MCF 10A (cell line): Measurements from ENCODE around the gene SSNA1. TPM values are rescaled to one million over a fixed set of nuclear protein-coding genes. Genes with fewer than 3 reads are reported as not detected.

Source experiments
- BruUV-seq: library from RNA; stranded (reverse); fragments of 400-500 nt; replicated peaks from 2 replicates; lab custom pipeline; 2021; lab: Mats Ljungman, UMichigan
- CTCF ChIA-PET: fragments of 300-600 bp; sonication (Branson Sonifier 250); formaldehyde crosslinking; extraction: SDS; loops from one replicate; lab custom pipeline; 2021; ENCODE audit warnings: antibody characterized with exemption, inconsistent platforms; lab: Yijun Ruan, JAX
- POLR2A ChIA-PET: fragments of 300-600, 350-650 bp; sonication (Branson Sonifier 250); formaldehyde crosslinking; extraction: SDS; loops from one replicate; lab custom pipeline; 2020; ENCODE audit warnings: antibody characterized with exemption, inconsistent platforms; lab: Yijun Ruan, JAX
- DNase-seq: peaks from one replicate; pipeline ENCODE4 v3.0.0-alpha.2; 2018; ENCODE audit not compliant: unreplicated experiment
- H3K27ac Mint-ChIP-seq: one replicate; pipeline ENCODE4 v1.8.0; 2022; ENCODE audit warnings: mild to moderate bottlenecking, low read depth, mixed read lengths; ENCODE audit not compliant: unreplicated experiment
- H3K27me3 Mint-ChIP-seq: one replicate; pipeline ENCODE4 v1.8.0; 2022; ENCODE audit warnings: mixed read lengths; ENCODE audit not compliant: insufficient read depth, unreplicated experiment
- H3K36me3 Mint-ChIP-seq: one replicate; pipeline ENCODE4 v1.8.0; 2022; ENCODE audit warnings: mild to moderate bottlenecking, moderate library complexity, mixed read lengths; ENCODE audit not compliant: insufficient read depth, unreplicated experiment
- H3K4me1 Mint-ChIP-seq: one replicate; pipeline ENCODE4 v1.8.0; 2022; ENCODE audit warnings: mixed read lengths; ENCODE audit not compliant: insufficient read depth, unreplicated experiment
- H3K4me3 Mint-ChIP-seq: one replicate; pipeline ENCODE4 v1.8.0; 2022; ENCODE audit warnings: mild to moderate bottlenecking, moderate library complexity, mixed read lengths; ENCODE audit not compliant: unreplicated experiment
- H3K9me3 Mint-ChIP-seq: one replicate; pipeline ENCODE4 v1.8.0; 2022; ENCODE audit warnings: mixed read lengths; ENCODE audit not compliant: unreplicated experiment
- intact Hi-C: fragments of 100-400 bp; cut with micrococcal nuclease; formaldehyde crosslinking; loops from 2 replicates; pipeline ENCODE4 v1.14.1; 2022
- total RNA-seq: library from RNA; stranded (reverse); gene quantifications from 2 replicates; pipeline ENCODE4 v1.2.3, GENCODE V29; 2022
- TF ChIP-seq, protein P1 (sequence below): fragments of 200-600 bp; IDR thresholded peaks from one replicate; pipeline ENCODE4 v1.8.0; 2022; ENCODE audit warnings: antibody characterized with exemption, mild to moderate bottlenecking; ENCODE audit not compliant: unreplicated experiment

The SSNA1 gene
- total RNA-seq, 1 experiment from 2014 or later: 81.4 TPM

DNA sequence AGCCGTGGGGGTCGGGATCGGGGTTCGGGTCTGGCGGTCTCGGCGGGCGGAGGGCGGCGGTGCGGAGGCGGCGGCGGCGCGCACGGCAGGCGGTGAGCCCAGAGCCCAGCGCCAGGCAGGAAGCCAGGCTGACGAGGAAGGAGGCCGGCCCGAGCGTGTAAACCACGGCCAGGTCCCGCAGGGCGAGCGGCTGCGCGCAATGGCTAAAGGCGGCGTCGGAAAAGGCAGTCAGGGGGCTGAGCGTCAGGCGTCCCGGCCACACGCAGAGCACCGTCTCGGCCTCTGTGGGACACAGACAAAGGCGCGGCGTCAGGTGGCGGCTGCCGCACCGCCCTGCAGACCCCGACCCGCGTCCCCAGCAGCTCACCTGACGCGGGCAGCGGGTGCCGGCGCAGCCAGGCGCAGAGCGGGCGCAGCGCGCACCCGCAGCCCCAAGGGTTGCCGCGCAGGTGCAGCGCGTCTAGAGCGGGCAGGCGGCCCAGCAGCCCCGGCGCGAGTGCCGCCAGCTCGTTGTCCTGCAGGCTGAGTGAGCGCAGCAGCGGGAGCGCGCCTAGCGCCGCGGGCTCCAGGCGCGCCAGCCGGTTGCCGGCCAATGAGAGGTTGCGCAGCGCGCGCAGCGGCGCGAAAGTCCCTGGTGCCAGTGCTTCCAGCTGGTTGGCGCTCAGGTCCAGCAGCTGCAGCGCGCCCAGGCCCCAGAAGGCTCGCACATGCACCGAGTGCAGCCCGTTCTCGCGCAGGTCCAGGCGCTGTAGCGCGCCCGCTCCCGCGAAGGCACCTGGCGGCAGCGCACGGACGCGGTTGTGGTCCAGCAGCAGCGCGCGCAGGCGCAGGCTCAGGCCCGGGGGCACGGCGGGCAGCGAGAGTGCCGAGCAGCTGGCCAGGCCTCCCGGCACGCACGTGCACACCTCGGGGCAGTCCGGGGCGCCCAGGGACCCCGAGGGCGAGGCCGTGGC lies 19.3 kb upstream of the SSNA1 start:
- H3K27me3 Mint-ChIP-seq: peaks cover 13% of the 10 kb centered on the region
- BruUV-seq: no TSS peak
- ChIA-PET POLR2A (interaction anchor here (0.6 to 2.0 kb wide), 4 partner anchors 20 to 173 kb away, joined by 3 to 9 read pairs (median 5); partner anchors contain the start of gene SSNA1), CTCF (no interaction called here)
- TF ChIP-seq, protein P1, sequence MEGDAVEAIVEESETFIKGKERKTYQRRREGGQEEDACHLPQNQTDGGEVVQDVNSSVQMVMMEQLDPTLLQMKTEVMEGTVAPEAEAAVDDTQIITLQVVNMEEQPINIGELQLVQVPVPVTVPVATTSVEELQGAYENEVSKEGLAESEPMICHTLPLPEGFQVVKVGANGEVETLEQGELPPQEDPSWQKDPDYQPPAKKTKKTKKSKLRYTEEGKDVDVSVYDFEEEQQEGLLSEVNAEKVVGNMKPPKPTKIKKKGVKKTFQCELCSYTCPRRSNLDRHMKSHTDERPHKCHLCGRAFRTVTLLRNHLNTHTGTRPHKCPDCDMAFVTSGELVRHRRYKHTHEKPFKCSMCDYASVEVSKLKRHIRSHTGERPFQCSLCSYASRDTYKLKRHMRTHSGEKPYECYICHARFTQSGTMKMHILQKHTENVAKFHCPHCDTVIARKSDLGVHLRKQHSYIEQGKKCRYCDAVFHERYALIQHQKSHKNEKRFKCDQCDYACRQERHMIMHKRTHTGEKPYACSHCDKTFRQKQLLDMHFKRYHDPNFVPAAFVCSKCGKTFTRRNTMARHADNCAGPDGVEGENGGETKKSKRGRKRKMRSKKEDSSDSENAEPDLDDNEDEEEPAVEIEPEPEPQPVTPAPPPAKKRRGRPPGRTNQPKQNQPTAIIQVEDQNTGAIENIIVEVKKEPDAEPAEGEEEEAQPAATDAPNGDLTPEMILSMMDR: no peak
- peak overlapping the region; percentile 53 for H3K4me3 Mint-ChIP-seq
- H3K27ac Mint-ChIP-seq: no peak overlapping the region
- peak; percentile 44 for DNase-seq
- intact Hi-C loops: no loop called here
- H3K9me3 Mint-ChIP-seq: no peaks in the 10 kb centered on the region
- no peaks in the 10 kb centered on the region for H3K36me3 Mint-ChIP-seq
- H3K4me1 Mint-ChIP-seq: no peaks in the 10 kb centered on the region

DNA sequence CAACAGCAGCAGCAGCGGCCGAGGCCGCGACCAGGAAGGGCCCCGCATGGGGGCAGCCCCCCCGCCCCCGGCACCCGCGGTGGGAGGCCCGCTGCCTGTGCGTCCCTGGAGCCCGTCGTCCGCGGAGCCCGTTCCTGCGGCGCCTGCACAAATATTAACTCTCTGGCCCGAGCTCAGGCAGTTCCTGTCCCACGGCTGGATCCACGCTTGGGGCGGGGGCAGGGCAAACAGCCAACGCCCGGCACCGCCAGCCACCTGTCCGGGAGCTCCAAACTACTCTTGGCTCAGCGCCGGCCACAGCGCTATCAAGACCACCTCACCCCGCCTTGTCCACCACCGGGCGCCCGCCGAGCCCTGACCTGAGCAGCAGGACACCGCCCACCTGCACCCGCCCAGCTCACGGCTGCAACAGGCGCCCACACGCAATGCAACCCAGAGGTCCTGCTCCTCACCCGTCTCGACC lies 18.5 kb upstream of the SSNA1 start, which contains the start of gene LRRC26:
Gene LRRC26, minus strand, starts transcription at position 156 of the 463 bp plus-strand sequence. Its CDS starts 108 bp downstream, at position 48.
- BruUV-seq: no TSS peak
- H3K27me3 Mint-ChIP-seq: peaks cover 13% of the 10 kb centered on the region
- H3K36me3 Mint-ChIP-seq: no peaks in the 10 kb centered on the region
- ChIA-PET POLR2A (interaction anchor here (0.6 to 2.0 kb wide), 3 partner anchors 19 to 174 kb away, joined by 3 to 9 read pairs (median 7); partner anchors contain the start of gene SSNA1), CTCF (no interaction called here)
- TF ChIP-seq, protein P1: no peak
- DNase-seq: no peak
- peak within 1 kb of the TSS; percentile 53 for H3K4me3 Mint-ChIP-seq
- intact Hi-C loops: loop anchor here (10.0 kb wide), 1 partner anchor 55 kb away; the partner anchor contains the start of genes CYSRT1, RNF208 and RNF224
- H3K4me1 Mint-ChIP-seq: no peaks in the 10 kb centered on the region
- H3K27ac Mint-ChIP-seq: no peak within 1 kb of the TSS
- no peaks in the 10 kb centered on the region for H3K9me3 Mint-ChIP-seq

DNA sequence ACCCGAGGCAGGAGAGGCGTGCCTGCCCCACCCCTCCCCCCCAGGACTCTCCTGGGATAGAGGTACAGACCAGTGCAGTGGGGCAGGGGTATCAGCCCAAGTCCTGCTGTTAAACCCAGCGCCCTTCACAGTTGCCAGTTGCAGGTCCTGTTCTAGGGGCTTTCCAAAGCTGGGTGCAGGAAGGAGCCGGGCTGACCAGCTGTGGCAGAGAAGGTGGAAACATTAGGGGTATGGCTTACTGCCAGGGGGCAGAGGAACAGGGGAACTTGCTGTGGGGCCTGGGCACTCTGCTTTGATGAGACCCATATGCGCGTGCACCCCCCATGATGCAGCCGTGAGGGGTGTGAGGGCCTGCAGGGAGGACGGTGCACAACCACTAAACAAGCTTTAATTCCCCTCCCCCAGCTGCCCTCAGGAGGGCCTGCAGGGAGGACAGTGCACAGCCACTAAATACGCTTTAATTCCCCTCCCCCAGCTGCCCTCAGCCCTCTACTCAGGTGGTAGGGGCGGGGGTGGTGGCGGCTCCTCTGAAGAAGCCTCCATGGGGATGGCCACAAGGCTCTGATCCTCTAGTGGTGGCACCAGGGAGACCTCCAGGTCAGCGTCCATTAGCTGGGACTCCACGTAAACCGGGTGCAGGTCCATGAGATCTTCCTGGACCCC lies 17.9 kb upstream of the SSNA1 start:
- BruUV-seq: no TSS peak
- no peaks in the 10 kb centered on the region for H3K4me1 Mint-ChIP-seq
- no peak overlapping the region for H3K4me3 Mint-ChIP-seq
- intact Hi-C loops: loop anchor here (10.0 kb wide), 1 partner anchor 54 kb away; the partner anchor contains the start of genes CYSRT1, RNF208 and RNF224
- ChIA-PET POLR2A (interaction anchor here (0.7 to 2.0 kb wide), 3 partner anchors 18 to 41 kb away, joined by 3 to 9 read pairs (median 7); partner anchors contain the start of genes ANAPC2 and SSNA1), CTCF (interaction anchor here (0.6 to 0.7 kb wide), 2 partner anchors 23 to 57 kb away, joined by 3 read pairs; partner anchors contain the start of gene RNF224)
- H3K9me3 Mint-ChIP-seq: no peaks in the 10 kb centered on the region
- no peak for DNase-seq
- H3K36me3 Mint-ChIP-seq: no peaks in the 10 kb centered on the region
- H3K27me3 Mint-ChIP-seq: peaks cover 13% of the 10 kb centered on the region
- H3K27ac Mint-ChIP-seq: no peak overlapping the region
- TF ChIP-seq, protein P1: no peak
